PFSK-1 (cell line): ENCODE data around the gene TNN.

ENCODE experiments used
- FOXP2 ChIP-seq: optimal IDR thresholded peaks from 2 replicates; pipeline ENCODE3; 2011; ENCODE audit warnings: borderline replicate concordance, control low read depth, inconsistent platforms; ENCODE audit not compliant: insufficient read depth; ENCODE audit errors: extremely low read length, extremely low read depth
- POLR2AphosphoS5 ChIP-seq: IDR thresholded peaks from 2 replicates; pipeline ENCODE4 v1.6.1; 2012; ENCODE audit warnings: low read depth, mild to moderate bottlenecking, control low read depth, low read length, moderate library complexity
- SIN3A ChIP-seq: IDR thresholded peaks from 2 replicates; pipeline ENCODE4 v1.6.1; 2012; ENCODE audit warnings: mild to moderate bottlenecking, low read length, moderate library complexity, borderline replicate concordance; ENCODE audit not compliant: insufficient read depth
- TAF1 ChIP-seq: IDR thresholded peaks from 2 replicates; pipeline ENCODE4 v1.6.1; 2012; ENCODE audit warnings: low read length, control low read depth, borderline replicate concordance; ENCODE audit not compliant: insufficient read depth
- TF ChIP-seq, protein P1 (sequence below), 2 experiments: IDR thresholded peaks; 2 replicates each; pipeline versions ENCODE4 v1.6.1 to v1.8.0; 2011 to 2012; ENCODE audit warnings: low read depth in 2 of 2, low read length in 2 of 2, control low read depth in 1 of 2, inconsistent platforms in 1 of 2, mild to moderate bottlenecking in 1 of 2, moderate library complexity in 1 of 2; ENCODE audit not compliant: insufficient read depth in 1 of 2

The TNN gene

GRCh38 chr1:175129182-175129581 lies 61.5 kb downstream of the TNN start:
- TF ChIP-seq FOXP2 (no peak), SIN3A (no peak), POLR2AphosphoS5 (no peak), TAF1 (no peak)
- TF ChIP-seq, protein P1, sequence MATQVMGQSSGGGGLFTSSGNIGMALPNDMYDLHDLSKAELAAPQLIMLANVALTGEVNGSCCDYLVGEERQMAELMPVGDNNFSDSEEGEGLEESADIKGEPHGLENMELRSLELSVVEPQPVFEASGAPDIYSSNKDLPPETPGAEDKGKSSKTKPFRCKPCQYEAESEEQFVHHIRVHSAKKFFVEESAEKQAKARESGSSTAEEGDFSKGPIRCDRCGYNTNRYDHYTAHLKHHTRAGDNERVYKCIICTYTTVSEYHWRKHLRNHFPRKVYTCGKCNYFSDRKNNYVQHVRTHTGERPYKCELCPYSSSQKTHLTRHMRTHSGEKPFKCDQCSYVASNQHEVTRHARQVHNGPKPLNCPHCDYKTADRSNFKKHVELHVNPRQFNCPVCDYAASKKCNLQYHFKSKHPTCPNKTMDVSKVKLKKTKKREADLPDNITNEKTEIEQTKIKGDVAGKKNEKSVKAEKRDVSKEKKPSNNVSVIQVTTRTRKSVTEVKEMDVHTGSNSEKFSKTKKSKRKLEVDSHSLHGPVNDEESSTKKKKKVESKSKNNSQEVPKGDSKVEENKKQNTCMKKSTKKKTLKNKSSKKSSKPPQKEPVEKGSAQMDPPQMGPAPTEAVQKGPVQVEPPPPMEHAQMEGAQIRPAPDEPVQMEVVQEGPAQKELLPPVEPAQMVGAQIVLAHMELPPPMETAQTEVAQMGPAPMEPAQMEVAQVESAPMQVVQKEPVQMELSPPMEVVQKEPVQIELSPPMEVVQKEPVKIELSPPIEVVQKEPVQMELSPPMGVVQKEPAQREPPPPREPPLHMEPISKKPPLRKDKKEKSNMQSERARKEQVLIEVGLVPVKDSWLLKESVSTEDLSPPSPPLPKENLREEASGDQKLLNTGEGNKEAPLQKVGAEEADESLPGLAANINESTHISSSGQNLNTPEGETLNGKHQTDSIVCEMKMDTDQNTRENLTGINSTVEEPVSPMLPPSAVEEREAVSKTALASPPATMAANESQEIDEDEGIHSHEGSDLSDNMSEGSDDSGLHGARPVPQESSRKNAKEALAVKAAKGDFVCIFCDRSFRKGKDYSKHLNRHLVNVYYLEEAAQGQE (IDR thresholded peaks at IDR 0.05; ENCODE audit: insufficient read depth in 1 of 2, low read depth in 2 of 2, low read length in 2 of 2) = no peak

- TF ChIP-seq, protein P1 (IDR thresholded peaks at IDR 0.05; ENCODE audit: insufficient read depth in 1 of 2, low read depth in 2 of 2, low read length in 2 of 2) = no peak; a peak in 1 of 4 replicates
- TF ChIP-seq SIN3A = 0 out of 2 replicates have a peak, but pooled peaks have one; percentile 37
- TF ChIP-seq FOXP2 = no peak
- no peak for TF ChIP-seq POLR2AphosphoS5
- no peak for TF ChIP-seq TAF1
Observed at GRCh38 chr1:175129644-175129996, 62.0 kb downstream of the TNN start.

GRCh38 chr1:175129997-175130648 lies 62.5 kb downstream of the TNN start:
- no peak for TF ChIP-seq POLR2AphosphoS5
- peak; percentile 66; the same call in 1 of the 2 replicates for TF ChIP-seq TAF1
- TF ChIP-seq, protein P1 (IDR thresholded peaks at IDR 0.05; ENCODE audit: insufficient read depth in 1 of 2, low read depth in 2 of 2, low read length in 2 of 2) = peak in 1 of 2 experiments; percentile 74; a peak in 2 of 4 replicates

GRCh38 chr1:175130649-175131045 lies 63.0 kb downstream of the TNN start:
- TF ChIP-seq TAF1 (no peak), POLR2AphosphoS5 (no peak), SIN3A (no peak), FOXP2 (no peak)
- TF ChIP-seq, protein P1 (IDR thresholded peaks at IDR 0.05; ENCODE audit: insufficient read depth in 1 of 2, low read depth in 2 of 2, low read length in 2 of 2) = no peak
